Transverse colon (tissue), 3 donors: ENCODE results near the gene KAZN.

ENCODE experiments used
- CTCF ChIP-seq, 5 experiments: fragments of 200-600 bp in 3 of 5; fragments of 450-650 bp in 2 of 5; sonication (generic) in 3 of 5; IDR thresholded peaks; 1 replicate in 2 of 5; 2 replicates in 3 of 5; pipeline ENCODE4 v1.5.1; 2016 to 2017; ENCODE audit warnings: antibody characterized with exemption in 5 of 5, inconsistent platforms in 3 of 5, mild to moderate bottlenecking in 2 of 5, moderate library complexity in 1 of 5
- POLR2A ChIP-seq: fragments of 450-650 bp; IDR thresholded peaks from one replicate; pipeline ENCODE4 v1.6.1; 2016; ENCODE audit warnings: antibody characterized with exemption, mild to moderate bottlenecking, moderate library complexity

GRCh38 chr1:14962407-14962806, 363.9 kb downstream of the KAZN start:
- TF ChIP-seq POLR2A (no peak), CTCF (IDR thresholded peaks at IDR 0.05) (no peak)
